ENCODE measurements around the gene PRSS38.

GRCh38 chr1:227771326-227771725, 44.1 kb upstream of the PRSS38 start:
- TF ChIP-seq POLR2A (IDR thresholded peaks at IDR 0.05) (no peak), CTCF (IDR thresholded peaks at IDR 0.05) (no peak)
